Retina (tissue), 1 donor: ENCODE data around the gene ST6GALNAC3.
"Not testable (repeated sequence)": the region's sequence is repeated elsewhere in the genome, so short reads cannot be mapped to it uniquely, and the experiment has no call there.

Source experiments
- DNase-seq: peaks from one replicate; pipeline ENCODE4 v3.0.0-alpha.2; 2016

The ST6GALNAC3 gene

DNA sequence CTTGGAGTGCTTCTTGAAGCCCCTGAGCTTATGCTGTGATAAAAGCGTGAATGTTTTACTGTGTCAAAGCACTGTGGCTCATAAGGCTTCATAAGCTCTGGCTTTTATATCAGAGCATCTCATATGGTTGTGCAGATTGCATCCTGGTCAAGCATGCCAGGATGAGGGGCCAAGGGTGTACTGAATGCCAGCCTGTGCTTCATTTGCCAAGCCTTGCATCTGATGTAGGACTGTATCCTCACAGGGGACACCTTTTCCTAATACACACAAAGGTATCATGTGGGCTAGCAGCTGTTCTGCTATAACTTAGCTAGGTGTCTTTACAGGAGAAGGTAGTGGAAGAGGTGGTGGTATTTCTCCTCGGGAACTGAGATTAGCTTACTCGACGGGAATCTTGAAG lies 134.7 kb downstream of the ST6GALNAC3 start:
- no peak for DNase-seq

DNA sequence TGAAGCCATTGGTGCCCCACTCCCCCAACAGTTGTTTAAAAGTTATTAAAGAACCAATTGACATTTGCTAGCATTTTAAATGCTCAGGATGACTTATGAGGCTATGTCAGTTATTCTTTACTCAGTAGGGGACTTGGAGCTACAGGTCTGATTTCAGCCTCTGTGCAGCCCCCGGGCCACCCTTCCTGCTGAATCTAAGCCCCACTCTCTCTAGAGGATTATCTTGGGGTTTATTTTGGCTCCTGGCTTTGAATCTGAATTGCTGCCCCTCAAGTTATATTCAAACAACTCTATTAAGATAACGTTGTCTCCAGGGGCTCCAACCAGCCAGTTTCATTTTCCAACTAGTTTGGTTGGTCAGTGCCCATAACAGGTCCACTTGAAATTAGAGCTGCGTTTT lies 135.1 kb downstream of the ST6GALNAC3 start:
- DNase-seq: no peak

DNA sequence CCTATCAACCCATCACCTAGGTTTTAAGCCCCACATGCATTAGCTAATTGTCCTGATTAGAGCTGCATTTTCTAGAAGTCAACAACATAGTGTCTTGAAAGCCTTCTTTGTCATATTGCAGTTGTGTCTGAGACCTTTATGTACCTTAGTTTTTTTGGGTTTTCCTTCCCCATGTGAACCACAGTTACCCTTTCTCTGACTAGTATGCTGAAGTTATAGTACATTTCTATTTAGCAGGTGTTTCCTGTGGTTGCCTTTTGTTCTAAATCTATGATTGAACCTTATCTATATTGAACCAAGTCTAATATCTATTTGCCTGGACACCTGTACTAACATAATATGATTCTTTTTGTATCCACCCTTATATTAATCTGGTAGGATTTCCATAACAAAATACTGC lies 135.6 kb downstream of the ST6GALNAC3 start:
- no peak for DNase-seq

DNA sequence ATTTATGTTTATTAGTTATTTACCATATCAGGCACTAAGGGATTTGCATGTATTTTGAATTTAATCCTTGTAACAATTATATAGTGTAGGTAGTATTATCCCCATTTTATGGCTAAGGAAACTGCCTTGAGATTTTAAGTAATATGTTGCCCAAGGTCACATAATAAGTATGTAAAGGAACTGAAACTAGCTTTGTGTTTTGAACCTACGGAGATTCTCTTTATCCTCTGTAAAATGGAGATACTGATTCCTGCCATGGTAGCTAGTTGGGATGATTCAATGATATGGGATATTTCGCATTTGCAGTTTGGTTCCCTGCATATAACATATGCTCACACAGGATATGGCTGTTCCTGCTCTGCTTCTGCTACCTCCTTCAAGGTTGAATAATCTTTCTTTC lies 144.3 kb downstream of the ST6GALNAC3 start:
- no peak for DNase-seq

DNA sequence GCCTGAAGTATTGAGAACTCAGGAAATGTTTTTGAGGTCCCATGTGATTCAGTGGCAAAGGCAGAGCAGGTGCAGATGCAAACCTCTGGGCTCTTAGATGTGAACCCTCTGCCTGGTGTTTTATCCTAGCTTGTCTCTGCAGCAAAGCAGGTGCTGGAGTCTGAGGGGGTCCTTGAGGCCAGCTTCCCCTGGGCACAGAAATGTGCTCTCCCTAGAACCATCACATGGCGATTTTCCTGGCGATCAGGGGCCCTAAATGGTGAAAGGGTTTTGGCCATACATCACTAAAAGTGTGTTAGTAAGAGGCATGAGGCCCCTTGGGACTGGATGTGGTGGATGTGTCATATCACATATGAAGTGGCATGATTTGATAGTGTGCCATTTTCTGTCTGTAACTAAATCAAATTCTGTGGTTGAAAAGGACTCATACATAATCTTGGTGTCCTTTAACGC lies 144.8 kb downstream of the ST6GALNAC3 start:
- peak; percentile 38 for DNase-seq

DNA sequence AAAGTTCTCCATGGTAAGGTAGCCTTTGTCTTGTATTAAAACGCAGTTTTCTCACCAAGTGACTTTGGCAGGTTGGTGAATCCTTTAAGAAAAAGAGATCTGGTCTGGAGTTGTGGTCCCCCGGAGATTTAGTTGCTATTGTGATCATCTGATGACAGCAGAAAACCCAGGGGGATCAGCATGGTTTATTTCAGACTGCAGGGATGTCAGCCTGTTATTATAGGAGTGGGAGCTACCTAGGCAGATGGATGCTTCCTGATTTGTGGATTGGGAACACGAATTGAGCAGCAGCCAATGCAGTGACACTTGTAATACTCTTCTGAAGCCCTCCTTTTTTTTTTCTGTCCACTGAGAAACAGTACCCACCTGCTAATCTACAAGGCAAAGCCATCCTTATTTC lies 150.2 kb downstream of the ST6GALNAC3 start:
- no peak for DNase-seq

DNA sequence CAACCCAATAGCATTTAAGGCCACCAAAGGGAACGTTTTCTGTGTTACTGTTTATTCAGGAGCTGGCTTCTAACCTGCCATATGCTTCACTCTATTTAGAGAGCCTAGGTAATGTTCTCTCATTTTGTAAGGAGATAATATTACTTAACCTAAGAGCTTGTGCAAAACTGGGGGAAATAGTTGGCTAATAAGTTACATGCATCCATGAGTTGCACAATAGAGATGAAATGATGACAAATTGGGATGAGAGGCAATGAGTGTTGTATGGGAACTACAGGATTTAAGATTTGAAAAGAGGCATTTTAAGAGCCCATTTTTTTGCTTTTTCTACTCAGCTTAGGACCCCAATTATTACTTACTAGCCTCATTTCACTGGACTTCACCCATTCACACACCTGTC lies 151.0 kb downstream of the ST6GALNAC3 start:
- DNase-seq: no peak

DNA sequence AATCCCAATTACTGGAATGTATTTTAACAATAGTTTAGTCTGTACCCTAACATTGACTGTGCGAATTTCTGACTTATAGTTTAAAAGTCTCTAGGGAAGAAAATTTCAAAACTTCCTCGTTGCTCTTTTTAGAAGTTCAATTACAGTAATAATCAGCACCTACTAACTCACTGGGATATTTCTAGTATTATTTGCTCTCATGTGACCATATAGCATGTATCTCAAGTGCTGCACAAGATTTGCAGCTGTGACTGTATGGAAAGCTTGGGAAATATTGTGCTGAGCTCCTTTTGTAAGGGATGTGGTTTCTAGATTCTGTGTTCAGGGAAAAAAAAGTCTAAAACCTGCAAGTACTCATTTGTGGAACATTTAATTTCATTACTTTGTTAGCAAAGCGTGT lies 153.1 kb downstream of the ST6GALNAC3 start:
- no peak for DNase-seq

DNA sequence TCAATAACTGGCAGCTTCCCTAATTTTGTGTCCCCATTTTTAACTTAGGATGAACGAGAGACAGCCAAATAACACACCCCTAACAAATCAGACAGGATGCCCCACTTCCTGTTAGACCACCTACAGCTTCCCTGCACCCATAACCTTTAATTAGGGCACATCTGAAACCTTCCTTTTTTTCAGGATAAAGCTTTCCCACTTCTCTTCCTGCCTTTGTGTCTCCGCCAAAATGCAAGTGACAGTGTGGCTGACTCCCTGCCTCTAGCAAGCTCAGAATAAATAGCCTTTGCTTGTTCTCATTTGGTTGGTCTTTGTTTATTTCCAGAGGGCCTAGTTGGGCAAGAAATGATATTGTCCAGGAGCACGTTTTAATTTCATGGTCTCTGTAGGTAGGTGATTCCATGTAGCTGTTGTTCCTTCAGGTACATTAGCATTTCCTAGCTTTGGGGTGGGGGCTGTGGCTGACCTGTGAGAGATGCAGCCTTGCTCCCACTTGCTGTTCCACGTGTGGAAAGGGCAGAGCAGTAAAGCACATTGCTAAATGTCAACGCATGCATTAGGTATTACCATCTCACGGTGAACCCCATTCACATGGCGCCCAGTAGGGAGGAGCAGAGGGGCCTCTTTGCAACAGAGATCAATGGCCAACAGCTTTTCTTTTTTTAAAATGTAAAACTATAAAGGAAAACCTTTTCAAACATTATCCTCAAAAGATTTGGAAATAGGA lies 154.9 kb downstream of the ST6GALNAC3 start:
- DNase-seq: no peak

DNA sequence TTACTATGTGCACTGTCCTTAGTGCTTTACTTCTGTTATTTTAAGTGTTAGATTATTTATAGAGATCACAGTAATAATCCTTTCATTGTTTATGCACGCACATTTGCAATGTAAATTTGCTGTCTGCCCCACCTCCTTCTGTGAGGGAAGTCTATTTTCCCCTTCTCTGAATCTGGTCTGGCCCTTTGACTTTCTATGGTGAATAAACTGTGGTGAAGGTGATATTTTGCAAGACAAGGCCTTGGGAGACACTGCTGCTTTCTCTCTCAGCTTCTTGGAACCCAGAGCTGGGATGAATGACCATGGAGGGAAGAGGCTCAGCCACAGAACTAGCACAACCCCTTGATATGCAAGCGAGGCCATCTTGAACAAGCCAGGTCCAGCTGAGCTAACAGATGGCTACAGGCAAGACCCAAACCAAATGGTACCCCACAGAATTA lies 156.3 kb downstream of the ST6GALNAC3 start:
- no peak for DNase-seq

DNA sequence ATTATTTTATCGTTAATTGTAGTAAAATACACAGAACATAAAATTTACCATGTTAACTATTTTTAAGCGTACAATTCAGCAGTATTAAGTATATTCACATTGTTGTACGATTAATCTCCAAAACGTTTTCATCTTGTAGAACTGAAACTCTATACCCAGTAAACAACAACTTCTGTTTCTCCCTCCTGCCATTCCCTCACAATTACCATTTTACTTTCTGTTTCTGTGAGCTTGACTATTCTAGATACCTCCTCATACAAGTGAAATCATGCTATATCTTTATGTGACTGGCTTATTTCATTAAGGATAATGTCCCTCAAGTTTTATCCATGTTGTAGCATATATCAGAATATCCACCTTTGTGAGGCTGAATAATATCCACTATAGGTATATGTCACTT lies 156.8 kb downstream of the ST6GALNAC3 start:
- no peak for DNase-seq

DNA sequence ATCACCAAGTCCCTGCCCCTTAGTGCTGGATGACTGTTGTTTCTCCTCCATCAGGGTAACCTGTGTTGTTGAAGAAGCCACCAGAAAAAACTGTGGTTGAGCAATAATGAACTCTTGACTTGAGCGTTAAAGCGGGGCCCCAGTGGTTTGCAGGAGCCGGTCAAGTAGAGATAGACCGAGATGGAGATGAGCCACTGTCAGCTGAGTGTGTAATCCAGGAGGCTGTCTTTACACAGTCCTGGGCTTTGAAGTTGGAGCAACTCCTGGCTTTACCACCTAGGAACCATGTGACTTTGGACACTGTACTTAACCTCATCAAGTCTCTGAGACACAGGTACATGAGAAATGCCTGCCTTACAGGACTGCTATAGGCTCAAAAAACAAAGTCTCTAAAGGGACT lies 158.1 kb downstream of the ST6GALNAC3 start:
- no peak for DNase-seq

DNA sequence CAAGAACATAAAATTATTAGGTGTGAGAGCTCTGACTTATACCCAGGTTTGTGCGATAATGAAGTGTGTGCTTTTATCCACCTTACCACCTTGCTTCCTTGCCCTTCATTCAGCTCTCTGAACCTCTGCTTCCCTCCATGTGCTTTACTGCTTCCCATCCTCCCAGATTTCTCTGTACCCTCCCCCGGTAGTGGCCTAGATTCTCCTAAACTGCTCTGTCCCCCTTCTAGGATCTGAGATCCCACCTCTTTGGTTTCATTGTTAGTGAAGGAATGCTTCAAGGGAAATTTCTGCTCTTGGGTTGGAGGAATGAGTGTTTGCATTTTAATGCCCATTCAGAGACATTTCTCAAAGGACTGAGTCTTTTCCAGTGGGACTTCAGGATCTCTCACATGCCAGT lies 159.5 kb downstream of the ST6GALNAC3 start:
- no peak for DNase-seq

DNA sequence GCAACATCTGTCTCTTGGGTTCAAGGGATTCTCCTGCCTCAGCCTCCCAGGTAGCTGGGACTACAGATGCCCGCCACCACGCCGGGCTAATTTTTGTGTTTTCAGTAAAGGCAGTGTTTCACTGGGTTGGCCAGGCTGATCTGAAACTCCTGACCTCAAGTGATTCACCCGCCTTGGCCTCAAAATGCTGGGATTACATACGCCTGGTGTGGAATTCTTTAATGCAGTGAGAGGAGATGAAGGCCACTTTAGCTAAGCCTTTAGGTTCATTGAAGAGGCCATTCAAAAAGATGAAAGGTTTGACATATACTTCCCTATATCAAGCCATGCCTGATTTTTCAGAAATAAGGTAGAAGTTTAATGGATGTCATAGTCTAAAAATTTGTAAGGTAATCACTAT lies 162.7 kb downstream of the ST6GALNAC3 start:
- DNase-seq: no peak

DNA sequence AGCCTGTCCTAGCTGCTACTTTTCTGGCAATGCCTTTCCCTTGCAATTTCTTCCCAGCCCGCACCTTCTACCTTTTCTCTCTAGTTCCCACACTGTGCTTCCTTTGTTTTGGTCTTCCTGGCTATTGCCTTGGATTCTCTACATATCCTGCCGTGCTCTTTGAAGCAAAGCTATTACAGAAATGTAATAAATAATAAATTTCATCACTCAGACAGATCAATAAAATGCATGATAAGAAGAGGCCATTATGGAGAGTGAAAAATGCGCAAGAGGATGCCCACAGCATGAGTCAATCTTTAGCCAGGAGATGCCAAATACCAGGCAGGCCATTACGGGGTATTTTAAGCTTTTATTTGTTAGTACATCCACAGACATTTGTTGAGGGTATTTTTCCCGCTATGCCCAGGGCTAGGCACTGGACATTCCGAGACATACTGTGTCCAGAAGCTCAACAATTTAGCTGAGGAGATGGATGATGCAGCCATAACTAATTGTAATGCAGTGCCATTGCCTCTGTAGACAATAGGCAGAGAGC lies 163.6 kb downstream of the ST6GALNAC3 start:
- peak; percentile 35 for DNase-seq

DNA sequence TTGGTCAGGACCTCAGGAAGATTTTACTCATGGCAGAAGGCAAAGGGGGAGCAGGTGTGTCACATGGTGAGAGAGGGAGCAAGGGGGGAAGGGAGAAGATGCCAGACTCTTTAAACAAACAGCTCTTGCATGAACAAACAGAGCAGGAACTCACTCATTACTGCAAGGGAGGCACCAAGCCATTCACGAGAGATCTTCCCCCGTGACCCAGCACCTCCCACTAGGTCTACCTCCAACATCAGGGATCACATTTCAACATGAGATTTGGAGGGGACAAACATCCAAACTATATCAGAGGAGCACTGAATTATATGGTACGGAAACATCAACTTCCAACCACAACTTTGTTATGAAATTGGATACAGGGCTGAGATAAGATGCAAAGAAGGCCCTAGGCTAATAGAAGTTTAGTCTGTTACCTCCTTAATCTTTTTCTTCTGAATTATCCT lies 164.9 kb downstream of the ST6GALNAC3 start:
- no peak for DNase-seq

DNA sequence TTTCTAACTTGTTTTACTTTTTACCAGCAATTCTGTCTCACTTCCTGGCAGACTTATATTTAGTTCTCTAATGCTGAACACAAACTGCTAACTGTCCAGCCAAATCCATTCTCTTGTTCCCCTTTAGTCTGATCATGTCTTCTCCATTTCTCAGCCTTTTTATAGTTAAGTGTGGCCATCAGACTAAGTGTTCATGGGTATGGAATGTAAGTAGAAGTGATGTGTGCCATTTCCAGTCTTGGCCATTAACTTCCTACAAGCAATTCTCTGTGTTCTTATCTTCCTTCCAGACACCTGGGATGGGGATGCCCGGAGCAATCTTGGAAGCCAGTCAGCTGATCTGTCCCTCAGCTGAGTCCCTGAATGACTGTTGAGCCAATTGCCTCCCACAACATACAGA lies 165.8 kb downstream of the ST6GALNAC3 start:
- no peak for DNase-seq

DNA sequence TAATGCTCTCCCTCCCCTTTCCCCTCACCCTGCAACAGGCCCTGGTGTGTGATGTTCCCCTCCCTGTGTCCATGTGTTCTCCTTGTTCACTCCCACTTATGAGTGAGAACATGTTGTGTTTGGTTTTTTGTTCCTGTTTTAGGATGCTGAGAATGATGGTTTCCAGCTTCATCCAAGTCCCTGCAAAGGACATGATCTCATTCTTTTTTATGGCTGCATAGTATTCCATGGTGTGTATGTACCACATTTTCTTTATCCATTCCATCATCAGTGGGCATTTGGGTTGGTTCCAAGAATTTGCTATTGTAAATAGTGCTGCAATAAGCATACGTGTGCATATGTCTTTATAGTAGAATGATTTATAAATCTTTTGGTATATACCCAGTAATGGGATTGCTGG lies 168.0 kb downstream of the ST6GALNAC3 start:
- not testable (repeated sequence) for DNase-seq

DNA sequence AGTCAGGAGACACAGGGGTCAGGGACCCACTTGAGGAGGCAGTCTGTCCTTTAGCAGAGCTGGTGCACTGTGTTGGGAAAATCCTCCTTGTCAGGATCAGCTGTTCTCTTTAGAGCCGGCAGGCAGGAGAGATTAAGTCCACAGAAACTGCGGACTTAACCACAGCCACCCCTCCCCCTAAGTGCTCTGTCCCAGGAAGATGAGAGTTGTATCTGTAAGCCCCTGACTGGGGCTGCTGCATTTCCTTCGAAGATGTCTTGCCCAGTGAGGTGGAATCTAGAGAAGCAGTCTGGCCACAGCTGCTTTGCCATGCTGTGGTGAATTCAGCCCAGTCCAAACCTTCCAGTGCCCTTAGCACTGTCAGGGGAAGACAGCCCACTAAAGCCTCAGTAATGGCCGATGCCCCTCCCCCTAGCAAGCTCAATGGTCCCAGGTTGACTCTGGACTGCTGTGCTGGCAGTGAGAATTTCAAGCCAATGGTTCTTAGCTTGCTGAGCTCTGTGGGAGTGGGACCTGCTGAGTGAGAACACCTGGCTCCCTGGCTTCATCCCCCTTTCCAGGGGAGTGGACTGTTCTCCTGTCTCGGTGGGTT lies 172.8 kb downstream of the ST6GALNAC3 start:
- peak; percentile 52 for DNase-seq

DNA sequence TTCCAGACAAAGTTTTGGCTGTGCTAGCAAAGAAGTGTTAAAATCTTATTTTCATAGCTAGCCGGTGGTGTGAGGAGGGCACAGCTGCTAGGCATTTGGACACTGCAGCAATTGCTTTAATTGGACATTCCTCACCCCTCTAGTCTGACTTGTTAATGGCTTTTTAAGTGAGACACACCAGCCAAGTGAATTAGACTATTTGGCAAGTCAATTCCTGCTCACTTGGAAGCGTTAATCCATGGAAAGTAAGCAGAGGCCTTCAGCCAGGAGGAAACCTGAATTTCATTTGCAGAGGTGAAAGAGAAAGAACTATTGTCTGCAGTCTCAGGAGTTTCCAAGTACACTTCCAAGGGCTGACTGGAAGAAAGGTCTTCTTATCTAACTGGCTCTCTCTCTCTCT lies 175.7 kb downstream of the ST6GALNAC3 start:
- no peak for DNase-seq

DNA sequence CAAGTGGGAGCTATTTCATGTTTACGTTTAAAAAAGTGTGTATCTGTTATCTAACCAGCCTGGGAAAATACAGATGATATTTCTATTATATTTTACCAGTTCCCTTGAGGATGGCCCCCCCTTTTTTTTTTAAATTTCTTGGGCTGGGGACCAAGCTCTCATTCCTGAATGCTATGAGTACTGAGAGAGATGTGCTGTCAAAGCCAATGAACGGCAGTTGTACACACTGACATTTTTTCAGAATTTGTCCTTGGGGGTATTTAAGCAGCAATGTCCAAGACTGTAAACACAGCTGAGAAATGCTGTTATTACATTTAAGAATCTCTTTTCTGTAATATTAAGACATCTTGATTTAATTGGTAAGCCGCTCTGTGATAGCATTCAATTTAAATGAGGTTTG lies 177.9 kb downstream of the ST6GALNAC3 start:
- DNase-seq: no peak

DNA sequence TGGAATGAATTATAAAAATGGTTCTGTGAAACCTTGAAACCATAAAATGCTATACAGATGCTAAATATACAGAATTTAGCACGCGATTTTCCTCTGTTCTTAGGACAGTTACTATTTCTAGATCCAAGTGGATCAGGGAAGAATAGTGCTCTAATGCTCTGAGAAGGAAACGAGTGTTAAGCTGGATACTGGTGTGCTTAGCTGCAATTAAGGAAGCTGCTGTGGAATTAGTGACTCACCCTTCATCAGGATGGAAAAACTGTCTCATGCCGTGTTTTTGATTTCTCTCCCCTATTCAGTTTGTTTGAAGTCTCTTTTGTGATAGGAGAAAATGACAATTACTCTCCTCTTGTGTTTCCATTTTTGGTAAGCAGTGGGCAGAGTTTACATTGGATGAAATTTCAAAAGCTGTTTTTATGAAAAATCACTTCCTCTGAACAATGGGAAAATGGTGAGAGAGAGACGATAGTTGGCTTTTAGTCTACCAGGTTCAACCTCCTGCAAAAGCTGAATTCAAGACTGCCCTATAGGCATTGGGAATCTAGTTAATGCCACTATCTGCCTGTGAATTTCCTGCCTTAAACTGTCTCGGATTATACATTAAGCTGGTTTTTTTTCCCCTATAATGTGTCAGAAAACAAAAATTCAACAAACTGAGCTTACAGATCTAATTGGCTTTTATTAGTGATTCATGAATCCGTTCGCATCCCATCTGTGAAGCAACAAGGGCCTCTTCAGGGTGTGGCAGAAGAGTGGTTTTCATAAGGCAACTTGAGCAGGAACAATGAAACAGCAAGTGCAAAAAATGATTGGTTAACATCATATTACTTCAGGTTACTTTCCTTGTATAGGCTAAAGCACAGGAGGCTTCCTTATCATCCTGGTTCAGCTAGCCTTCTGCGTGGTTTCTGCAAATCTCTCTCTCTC lies 179.8 kb downstream of the ST6GALNAC3 start:
- no peak for DNase-seq
